Chondrocyte (in vitro differentiated cells): ENCODE measurements around the gene HAVCR2. TPM values are rescaled to one million over a fixed set of nuclear protein-coding genes. Genes with fewer than 3 reads are reported as not detected.

Experiments used
- DNase-seq: peaks from one replicate; pipeline ENCODE4 v3.0.0; 2021; ENCODE audit warnings: mixed read lengths, low spot score
- H3K27ac Mint-ChIP-seq: one replicate; pipeline ENCODE4 v1.8.0; 2021; ENCODE audit warnings: mild to moderate bottlenecking, moderate library complexity, mixed read lengths; ENCODE audit not compliant: unreplicated experiment
- H3K27me3 Mint-ChIP-seq: 2 replicates; pipeline ENCODE4 v1.8.0; 2021; ENCODE audit warnings: low read depth, mixed read lengths
- H3K36me3 Mint-ChIP-seq: 2 replicates; pipeline ENCODE4 v1.8.0; 2021; ENCODE audit warnings: low read depth, mixed read lengths
- H3K4me1 Mint-ChIP-seq: 2 replicates; pipeline ENCODE4 v1.8.0; 2021; ENCODE audit warnings: low read depth, mild to moderate bottlenecking, mixed read lengths
- H3K4me3 Mint-ChIP-seq: one replicate; pipeline ENCODE4 v1.8.0; 2021; ENCODE audit warnings: mild to moderate bottlenecking, moderate library complexity, mixed read lengths; ENCODE audit not compliant: unreplicated experiment
- H3K9me3 Mint-ChIP-seq: 2 replicates; pipeline ENCODE4 v1.8.0; 2021; ENCODE audit warnings: low read depth, mixed read lengths
- CTCF ChIP-seq: fragments of 200-600 bp; sonication (generic); IDR thresholded peaks from 2 replicates; pipeline ENCODE4 v1.5.0; 2021; ENCODE audit warnings: antibody characterized with exemption, mild to moderate bottlenecking, moderate library complexity
- total RNA-seq: library from RNA; stranded (reverse); gene quantifications from 3 replicates; pipeline ENCODE4 v1.2.1, GENCODE V29; 2021

HAVCR2 gene
- total RNA-seq, 1 donor from 2014 or later: 0.35 TPM

- Mint-ChIP-seq H3K9me3 (peaks cover 24% of the 10 kb centered on the region), H3K27ac (no peak overlapping the region), H3K27me3 (no peaks in the 10 kb centered on the region), H3K4me1 (no peaks in the 10 kb centered on the region), H3K36me3 (peaks cover 3% of the 10 kb centered on the region), H3K4me3 (no peak overlapping the region)
- no peak for TF ChIP-seq CTCF
- DNase-seq: no peak
Observed at GRCh38 chr5:157121709-157122108, 12.9 kb upstream of the HAVCR2 start.

GRCh38 chr5:157120102-157120501 is 11.3 kb upstream of the HAVCR2 start:
- Mint-ChIP-seq H3K27me3 (no peaks in the 10 kb centered on the region), H3K27ac (no peak overlapping the region), H3K4me1 (no peaks in the 10 kb centered on the region), H3K36me3 (peaks cover 3% of the 10 kb centered on the region), H3K9me3 (peaks cover 24% of the 10 kb centered on the region), H3K4me3 (no peak overlapping the region)
- no peak for DNase-seq
- TF ChIP-seq CTCF: no peak

GRCh38 chr5:157116483-157116954 is 7.7 kb upstream of the HAVCR2 start:
- Mint-ChIP-seq H3K4me1 (no peaks in the 10 kb centered on the region), H3K27me3 (no peaks in the 10 kb centered on the region), H3K9me3 (peaks cover 8% of the 10 kb centered on the region), H3K36me3 (no peaks in the 10 kb centered on the region), H3K4me3 (no peak overlapping the region), H3K27ac (no peak overlapping the region)
- no peak for DNase-seq
- TF ChIP-seq CTCF: no peak

GRCh38 chr5:157115502-157115901 is 6.7 kb upstream of the HAVCR2 start:
- Mint-ChIP-seq H3K27me3 (no peaks in the 10 kb centered on the region), H3K4me3 (no peak overlapping the region), H3K9me3 (no peaks in the 10 kb centered on the region), H3K36me3 (no peaks in the 10 kb centered on the region), H3K4me1 (no peaks in the 10 kb centered on the region), H3K27ac (no peak overlapping the region)
- TF ChIP-seq CTCF: no peak
- no peak for DNase-seq

- Mint-ChIP-seq H3K9me3 (no peaks in the 10 kb centered on the region), H3K27me3 (no peaks in the 10 kb centered on the region), H3K36me3 (no peaks in the 10 kb centered on the region), H3K27ac (no peak overlapping the region), H3K4me1 (no peaks in the 10 kb centered on the region), H3K4me3 (no peak overlapping the region)
- no peak for TF ChIP-seq CTCF
- DNase-seq: no peak
Observed at GRCh38 chr5:157115012-157115411, 6.2 kb upstream of the HAVCR2 start.
